ENCODE data around the gene PSMD9.
"Not testable (repeated sequence)": the region's sequence is repeated elsewhere in the genome, so short reads cannot be mapped to it uniquely, and the experiment has no call there.

Gene PSMD9

GRCh38 chr12:121858662-121859572 lies 29.7 kb upstream of the PSMD9 start, which contains the start of gene HPD:
Gene HPD (minus strand): TSS chr12:121858859. CDS start chr12:121858823, 36 bp downstream.
- H3K9me2 ChIP-seq (ENCODE audit: low read depth, low read length): no peaks in the 10 kb centered on the region
- H4K20me1 ChIP-seq (ENCODE audit: insufficient read depth, low read length): no peaks in the 10 kb centered on the region
- H3K9me3 ChIP-seq (ENCODE audit: low read length): no peaks in the 10 kb centered on the region
- no peak within 1 kb of the TSS for H3K4me3 ChIP-seq (ENCODE audit: low read depth, low read length, poor library complexity, severe bottlenecking)
- peaks cover 15% of the 10 kb centered on the region for H3K4me1 ChIP-seq (ENCODE audit: insufficient read depth, low read length, severe bottlenecking)
- no peaks in the 10 kb centered on the region for H3F3A ChIP-seq (ENCODE audit: insufficient read depth, low read length)
- H3K27me3 ChIP-seq (ENCODE audit: insufficient read depth, low read length): no peaks in the 10 kb centered on the region
- no peak within 1 kb of the TSS for H3K4me2 ChIP-seq (ENCODE audit: low read length)
- no peak within 1 kb of the TSS for H3K27ac ChIP-seq (ENCODE audit: low read depth, low read length, poor library complexity, severe bottlenecking)
- H3K79me2 ChIP-seq (ENCODE audit: insufficient read depth, low read length): no peaks in the 10 kb centered on the region
- H3K9ac ChIP-seq (ENCODE audit: low read length): no peak within 1 kb of the TSS
- TF ChIP-seq EZH2 (IDR thresholded peaks at IDR 0.05; ENCODE audit: borderline replicate concordance, low read length): no peak
- no peak for TF ChIP-seq CTCF (IDR thresholded peaks at IDR 0.05; ENCODE audit: low read length)
- H2AFZ ChIP-seq (ENCODE audit: low read length): no peak within 1 kb of the TSS
- H3K36me3 ChIP-seq (ENCODE audit: insufficient read depth, low read length): no peaks in the 10 kb centered on the region

DNA sequence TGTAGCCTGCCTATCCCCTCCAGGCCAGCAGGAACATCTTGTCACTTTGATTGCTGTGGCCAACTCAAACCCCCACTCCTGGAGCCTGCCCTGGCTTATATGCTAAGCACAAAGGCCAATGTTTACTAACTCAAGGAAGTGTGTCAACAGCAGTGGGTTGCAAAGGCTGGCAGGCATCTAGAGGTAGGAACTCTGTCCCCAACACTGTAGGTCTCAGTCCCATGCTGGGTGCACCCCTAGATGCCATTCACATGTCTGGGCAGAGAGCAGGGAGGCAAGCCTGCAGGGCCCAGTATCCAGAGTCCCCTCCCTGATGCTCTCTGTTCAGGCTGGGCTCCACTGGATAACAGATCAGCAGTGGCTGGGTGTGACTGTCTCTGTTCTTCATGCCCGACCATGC lies 28.3 kb upstream of the PSMD9 start:
- H3K79me2 ChIP-seq (ENCODE audit: insufficient read depth, low read length): no peaks in the 10 kb centered on the region
- H3K9me2 ChIP-seq (ENCODE audit: low read depth, low read length): no peaks in the 10 kb centered on the region
- H3F3A ChIP-seq (ENCODE audit: insufficient read depth, low read length): no peaks in the 10 kb centered on the region
- no peak overlapping the region for H3K4me3 ChIP-seq (ENCODE audit: low read depth, low read length, poor library complexity, severe bottlenecking)
- no peaks in the 10 kb centered on the region for H3K36me3 ChIP-seq (ENCODE audit: insufficient read depth, low read length)
- H3K9me3 ChIP-seq (ENCODE audit: low read length): no peaks in the 10 kb centered on the region
- H3K4me2 ChIP-seq (ENCODE audit: low read length): no peak overlapping the region
- H3K27ac ChIP-seq (ENCODE audit: low read depth, low read length, poor library complexity, severe bottlenecking): no peak overlapping the region
- H4K20me1 ChIP-seq (ENCODE audit: insufficient read depth, low read length): no peaks in the 10 kb centered on the region
- H3K9ac ChIP-seq (ENCODE audit: low read length): no peak overlapping the region
- TF ChIP-seq CTCF (IDR thresholded peaks at IDR 0.05; ENCODE audit: low read length): no peak
- no peak for TF ChIP-seq EZH2 (IDR thresholded peaks at IDR 0.05; ENCODE audit: borderline replicate concordance, low read length)
- no peak overlapping the region for H2AFZ ChIP-seq (ENCODE audit: low read length)
- H3K27me3 ChIP-seq (ENCODE audit: insufficient read depth, low read length): no peaks in the 10 kb centered on the region
- peaks cover 15% of the 10 kb centered on the region for H3K4me1 ChIP-seq (ENCODE audit: insufficient read depth, low read length, severe bottlenecking)

GRCh38 chr12:121860699-121861098 lies 27.9 kb upstream of the PSMD9 start:
- peaks cover 14% of the 10 kb centered on the region for H3K4me1 ChIP-seq (ENCODE audit: insufficient read depth, low read length, severe bottlenecking)
- not testable (repeated sequence) for H3K4me2 ChIP-seq (ENCODE audit: low read length); H3K27ac ChIP-seq (ENCODE audit: low read depth, low read length, poor library complexity, severe bottlenecking); H3K79me2 ChIP-seq (ENCODE audit: insufficient read depth, low read length); H3F3A ChIP-seq (ENCODE audit: insufficient read depth, low read length); H3K9me3 ChIP-seq (ENCODE audit: low read length); H3K9ac ChIP-seq (ENCODE audit: low read length); H3K4me3 ChIP-seq (ENCODE audit: low read depth, low read length, poor library complexity, severe bottlenecking); H3K27me3 ChIP-seq (ENCODE audit: insufficient read depth, low read length); H3K9me2 ChIP-seq (ENCODE audit: low read depth, low read length); H4K20me1 ChIP-seq (ENCODE audit: insufficient read depth, low read length); H2AFZ ChIP-seq (ENCODE audit: low read length); H3K36me3 ChIP-seq (ENCODE audit: insufficient read depth, low read length)
